Effector CD8-positive, alpha-beta T cell (primary cell): ENCODE measurements around the gene TMEM245.

Experiments
- DNase-seq: peaks from one replicate; lab custom pipeline; 2025; lab: John Stamatoyannopoulos, UW

Gene TMEM245

GRCh38 chr9:109027176-109027575 lies 92.6 kb downstream of the TMEM245 start:
- no peak for DNase-seq

GRCh38 chr9:109026306-109026705 lies 93.4 kb downstream of the TMEM245 start:
- DNase-seq = no peak

GRCh38 chr9:109022873-109023272 lies 96.9 kb downstream of the TMEM245 start:
- no peak for DNase-seq

GRCh38 chr9:109020581-109021511 lies 98.9 kb downstream of the TMEM245 start:
- no peak for DNase-seq

DNA sequence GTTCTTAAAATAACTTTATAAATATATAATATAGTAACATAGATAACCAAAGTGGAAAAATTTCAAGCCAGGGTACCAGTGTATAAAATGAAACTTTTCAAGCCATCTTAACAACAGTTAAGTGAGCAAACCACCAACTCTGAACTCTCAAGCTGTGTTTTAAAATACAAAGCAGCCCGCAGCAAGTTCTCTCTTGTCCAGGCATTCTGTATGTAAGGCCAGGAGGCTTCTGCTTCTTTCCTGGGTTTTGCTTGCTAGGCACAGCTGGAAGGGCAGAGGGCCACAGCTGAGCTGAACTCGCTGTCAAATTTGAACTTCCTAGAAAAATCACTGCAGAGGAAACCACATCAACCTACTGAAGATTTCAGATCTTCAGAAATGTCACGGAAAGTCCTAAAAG lies 99.6 kb downstream of the TMEM245 start:
- no peak for DNase-seq

DNA sequence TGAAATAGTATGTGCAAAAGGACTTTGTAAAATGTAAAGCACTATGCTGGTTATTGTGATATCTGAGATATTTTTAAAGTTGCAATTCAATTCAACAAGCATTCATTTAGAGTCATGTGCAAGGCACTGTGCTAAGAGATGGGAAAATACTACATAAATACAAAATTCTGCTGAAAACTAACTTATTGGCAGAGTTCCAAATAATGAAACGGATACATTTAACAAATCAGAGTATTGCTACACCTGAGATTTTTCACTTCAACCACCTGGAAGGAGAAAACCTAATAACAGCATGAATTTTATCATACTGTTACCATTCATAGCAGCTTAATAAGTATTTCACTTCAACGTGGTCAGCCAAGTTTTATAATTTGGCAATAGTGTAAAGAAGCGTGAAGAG lies 100.3 kb downstream of the TMEM245 start:
- DNase-seq = no peak

DNA sequence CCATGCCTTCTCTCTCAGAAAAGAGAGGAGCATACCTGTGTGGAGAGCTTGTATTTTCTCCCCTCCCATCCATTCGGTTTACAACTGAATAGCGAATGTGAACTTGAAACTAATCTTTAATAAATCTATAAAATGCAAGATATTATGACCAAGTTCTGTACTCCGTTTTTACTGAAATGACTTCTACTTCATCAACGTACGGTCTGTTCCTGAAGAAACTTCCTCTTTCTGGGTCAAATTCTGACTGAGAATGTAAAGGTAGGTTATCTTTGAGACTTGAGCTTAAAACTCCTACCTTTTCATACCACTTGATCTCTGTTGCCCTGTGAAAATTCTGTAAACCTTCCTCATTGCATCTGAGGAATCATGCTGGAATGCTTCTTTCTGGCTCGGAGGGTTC lies 102.3 kb downstream of the TMEM245 start:
- no peak for DNase-seq

DNA sequence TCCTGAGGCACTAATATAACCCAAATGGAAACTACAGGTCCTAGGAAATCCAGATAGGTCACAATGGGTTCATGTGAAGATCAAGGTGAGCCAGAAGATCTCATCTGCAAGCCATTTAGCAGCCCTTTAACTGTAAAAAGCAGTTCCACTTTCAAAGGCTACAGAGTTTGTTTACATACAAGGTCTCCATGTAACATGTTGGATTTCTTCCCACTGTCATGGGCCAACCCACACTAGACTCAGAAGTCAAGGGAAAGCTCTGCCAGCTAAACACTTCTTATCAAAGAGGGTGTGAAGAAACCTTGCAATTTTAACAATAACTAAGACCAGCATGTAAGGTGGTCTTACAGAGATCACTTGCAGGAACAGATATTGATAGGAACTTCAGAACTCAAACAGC lies 102.7 kb downstream of the TMEM245 start:
- no peak for DNase-seq

DNA sequence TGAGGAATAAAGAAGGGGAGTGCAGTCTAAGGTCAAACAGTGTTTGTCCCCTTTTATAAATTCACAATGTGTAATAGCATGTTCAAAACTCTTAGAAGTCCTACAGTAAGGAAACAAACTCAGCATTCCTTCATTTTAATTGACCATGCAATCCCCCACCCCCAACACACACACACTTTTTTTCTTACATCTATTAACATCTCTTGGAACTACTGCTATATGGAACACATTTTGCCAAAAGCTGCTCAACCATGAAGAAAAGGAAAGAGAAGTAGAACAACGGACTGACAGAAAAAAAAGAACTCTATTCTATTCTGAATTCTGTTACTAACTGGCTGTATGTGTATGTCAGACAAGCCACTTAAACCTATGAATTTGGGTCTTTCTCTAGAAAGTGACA lies 103.6 kb downstream of the TMEM245 start:
- DNase-seq = no peak

- no peak for DNase-seq
These were observed 105.0 kb downstream of the TMEM245 start for GRCh38 chr9:109014608-109015280.

GRCh38 chr9:109013679-109014607 lies 105.8 kb downstream of the TMEM245 start:
- DNase-seq = no peak

- DNase-seq = peak; percentile 90
These were observed 106.7 kb downstream of the TMEM245 start, which contains the start of gene CTNNAL1 for GRCh38 chr9:109012876-109013678. TSS of gene CTNNAL1 (minus strand) at chr9:109013499. CDS start at chr9:109013442, 57 bp downstream.

DNA sequence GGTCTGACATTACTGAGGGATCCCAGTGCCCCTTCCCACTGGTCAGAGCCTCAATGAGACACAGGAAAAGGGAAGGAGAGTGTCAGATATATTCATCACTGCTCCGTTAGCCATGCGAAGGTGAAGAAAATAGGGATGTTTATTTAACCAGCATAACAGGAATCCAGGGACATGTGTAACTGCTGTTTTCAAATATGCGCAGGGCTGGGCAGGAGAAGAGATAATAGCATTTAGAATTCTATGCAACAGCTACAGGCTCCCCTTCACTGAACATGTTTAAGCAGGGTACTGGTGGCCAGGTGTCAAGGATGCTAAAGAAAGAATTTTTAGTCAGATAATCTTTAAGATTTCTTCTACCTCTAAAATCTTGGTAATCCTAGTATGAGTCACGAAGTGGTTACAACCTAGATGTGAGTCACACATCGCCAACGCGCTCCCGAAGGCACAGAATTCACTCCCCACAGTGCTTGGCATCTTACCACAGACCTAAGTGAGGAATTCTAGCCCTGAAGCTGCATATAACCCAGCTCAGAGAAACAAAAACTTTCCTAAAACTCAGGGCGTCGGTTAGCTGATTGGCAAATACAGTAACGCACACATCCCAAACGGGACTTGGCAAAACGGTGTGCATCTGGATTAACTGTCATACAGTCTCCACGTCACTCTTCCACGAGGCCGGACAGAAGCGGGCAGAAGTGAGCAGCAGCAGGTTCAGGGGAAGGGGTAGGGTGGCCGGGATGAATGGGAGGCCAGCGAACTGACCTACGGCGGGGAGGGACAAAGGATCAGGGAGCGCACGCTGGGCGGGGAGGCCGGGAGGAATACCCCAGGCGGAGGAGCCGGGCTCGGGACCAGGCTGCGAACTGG lies 107.5 kb downstream of the TMEM245 start:
- no peak for DNase-seq

DNA sequence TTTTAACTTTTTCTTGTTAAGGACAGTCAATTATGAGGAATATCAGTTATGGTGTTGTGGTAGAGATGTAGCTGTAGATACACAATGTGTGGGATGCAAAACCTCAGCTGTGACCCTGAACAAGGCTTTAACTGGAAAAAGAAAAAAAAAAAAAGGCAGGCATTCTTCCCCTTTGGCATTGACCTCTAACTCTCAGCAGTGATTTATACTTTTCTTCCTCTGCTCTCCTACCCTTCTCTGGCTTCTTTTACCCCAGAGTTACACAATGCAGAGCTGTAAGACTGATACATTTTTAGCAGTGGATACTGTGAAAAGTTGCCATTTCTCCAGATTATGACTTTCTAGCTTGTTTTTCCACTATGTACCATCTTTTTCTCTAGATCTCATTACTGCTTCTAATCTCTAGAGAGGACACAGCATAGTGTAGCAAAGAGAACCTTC lies 108.5 kb downstream of the TMEM245 start:
- no peak for DNase-seq

DNA sequence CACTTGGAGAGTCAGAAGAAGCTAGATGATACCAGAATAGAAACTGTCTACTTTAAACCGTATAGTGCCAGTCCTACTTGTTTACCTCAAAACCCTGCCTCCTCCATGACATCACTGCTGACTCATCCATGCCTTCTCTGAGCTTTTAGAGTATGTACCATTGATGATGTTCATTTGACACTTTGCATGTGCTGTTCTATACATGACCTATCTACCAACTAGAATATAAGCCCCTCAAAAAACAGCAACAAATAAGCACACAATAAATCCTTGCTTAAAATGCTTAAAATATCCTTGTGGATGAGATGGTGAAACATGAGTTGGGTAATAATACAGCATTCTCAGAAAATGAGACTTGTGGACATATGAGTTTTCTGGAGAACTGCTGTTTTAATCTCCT lies 109.0 kb downstream of the TMEM245 start:
- no peak for DNase-seq

- no peak for DNase-seq
These were observed 114.1 kb downstream of the TMEM245 start for GRCh38 chr9:109005678-109006077.

DNA sequence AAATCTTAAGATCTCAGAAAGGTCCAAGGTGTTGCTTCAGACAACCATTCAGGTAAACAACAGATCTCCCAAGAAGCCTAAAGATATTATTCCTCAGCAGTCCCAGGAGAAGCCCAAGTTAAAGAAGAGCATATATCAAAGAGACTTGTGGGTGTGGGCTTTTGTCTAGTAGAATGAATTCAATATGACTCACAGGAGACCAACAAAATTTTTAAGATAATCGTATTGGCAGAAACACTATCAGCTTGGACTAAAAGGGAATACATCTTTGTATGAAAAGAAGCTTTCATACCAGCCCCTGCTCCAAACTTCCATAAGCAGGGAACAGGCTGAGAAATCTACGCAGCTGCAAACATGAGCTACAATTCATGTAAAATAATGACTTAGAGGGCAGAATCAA lies 116.6 kb downstream of the TMEM245 start:
- DNase-seq = no peak

- DNase-seq = no peak
These were observed 117.6 kb downstream of the TMEM245 start for GRCh38 chr9:109002141-109002540.

GRCh38 chr9:109001275-109001676 lies 118.5 kb downstream of the TMEM245 start:
- no peak for DNase-seq

- no peak for DNase-seq
These were observed 122.6 kb downstream of the TMEM245 start for GRCh38 chr9:108997112-108997511.
